Activated T-helper 9 cell treated with anti-CD3 and anti-CD28 coated beads, Interleukin-2, amount 50 U/mL, for 16 hours (primary cell): ENCODE data around the gene ZNF76.

Experiments
- DNase-seq: peaks from one replicate; pipeline ENCODE4 v3.0.0-alpha.2; 2020; ENCODE audit warnings: low read depth

The ZNF76 gene

GRCh38 chr6:35237476-35237875, 22.1 kb upstream of the ZNF76 start:
- no peak for DNase-seq

DNA sequence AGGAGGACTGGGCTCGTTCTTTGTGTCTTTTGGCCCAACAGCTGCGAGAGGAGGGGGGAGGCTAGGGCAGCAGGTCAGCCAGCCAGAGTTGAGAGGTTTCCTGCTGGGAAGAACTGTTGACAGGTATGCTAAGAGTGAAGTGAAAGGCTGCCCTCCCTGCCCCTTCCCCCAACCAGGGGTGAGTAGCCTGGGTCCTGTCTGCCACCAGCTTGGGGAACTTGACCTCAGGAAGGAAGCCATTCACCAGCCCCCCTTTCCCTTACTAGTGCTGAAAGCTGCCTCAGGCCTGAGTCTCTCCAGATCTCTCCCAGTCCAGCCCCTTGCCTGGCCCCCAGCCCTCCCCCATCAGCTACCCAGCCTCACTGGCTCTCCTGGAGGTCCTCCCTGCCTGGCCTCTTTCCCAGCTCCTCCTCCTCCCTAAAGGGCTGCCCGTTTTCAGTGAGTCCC, 20.7 kb upstream of the ZNF76 start:
- no peak for DNase-seq

DNA sequence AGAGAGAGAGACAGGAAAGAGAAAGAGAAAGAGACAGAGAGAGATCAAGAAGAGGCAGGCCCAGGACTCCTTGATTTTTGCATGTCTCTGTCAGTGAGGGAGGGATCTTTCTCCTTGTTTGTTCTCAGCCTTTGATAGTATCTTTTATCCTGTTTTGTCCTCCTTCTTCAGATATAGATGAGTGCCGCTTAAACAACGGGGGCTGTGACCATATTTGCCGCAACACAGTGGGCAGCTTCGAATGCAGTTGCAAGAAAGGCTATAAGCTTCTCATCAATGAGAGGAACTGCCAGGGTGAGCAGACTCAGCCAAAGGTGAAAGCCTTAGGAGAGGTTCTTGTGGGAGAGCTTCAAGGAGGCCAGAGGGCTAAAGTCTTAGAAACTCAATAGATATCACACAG, 20.0 kb upstream of the ZNF76 start:
- no peak for DNase-seq

DNA sequence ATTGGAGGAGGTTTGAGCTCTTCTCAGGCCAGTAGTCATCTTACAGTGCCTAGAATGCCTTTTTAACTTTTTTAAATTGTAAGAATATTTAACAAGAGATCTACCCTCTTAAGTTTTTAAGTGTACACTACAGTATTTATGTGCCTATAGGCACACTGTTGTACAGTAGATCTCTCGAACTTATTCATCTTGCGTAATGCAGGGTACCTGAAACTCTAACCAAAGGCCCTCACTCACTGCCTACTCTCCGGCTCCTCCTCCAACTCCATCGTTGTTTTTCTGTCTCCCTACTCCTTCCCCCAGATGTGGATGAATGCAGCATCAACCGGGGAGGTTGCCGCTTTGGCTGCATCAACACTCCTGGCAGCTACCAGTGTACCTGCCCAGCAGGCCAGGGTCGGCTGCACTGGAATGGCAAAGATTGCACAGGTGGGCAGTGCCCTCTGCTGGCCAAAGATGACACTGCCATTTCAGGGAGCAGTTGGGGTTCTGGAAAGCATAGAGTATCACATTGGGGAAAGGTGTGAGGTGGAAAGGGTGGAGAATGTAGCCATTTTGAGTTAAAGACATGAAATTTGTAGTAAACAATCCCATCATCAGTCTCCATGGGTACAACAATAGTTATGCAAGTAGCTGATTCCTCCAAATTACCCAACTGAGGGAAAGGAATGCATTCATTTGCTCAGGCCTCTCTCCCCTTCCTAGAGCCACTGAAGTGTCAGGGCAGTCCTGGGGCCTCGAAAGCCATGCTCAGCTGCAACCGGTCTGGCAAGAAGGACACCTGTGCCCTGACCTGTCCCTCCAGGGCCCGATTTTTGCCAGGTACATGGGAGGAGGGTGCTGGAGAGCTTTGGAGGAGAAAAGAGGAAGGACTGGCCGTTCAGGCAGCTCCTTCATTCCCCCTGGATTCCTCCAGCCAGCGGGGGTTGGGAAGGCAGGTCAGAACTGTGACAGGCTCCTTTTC, 18.4 kb upstream of the ZNF76 start:
- peak; percentile 50 for DNase-seq

DNA sequence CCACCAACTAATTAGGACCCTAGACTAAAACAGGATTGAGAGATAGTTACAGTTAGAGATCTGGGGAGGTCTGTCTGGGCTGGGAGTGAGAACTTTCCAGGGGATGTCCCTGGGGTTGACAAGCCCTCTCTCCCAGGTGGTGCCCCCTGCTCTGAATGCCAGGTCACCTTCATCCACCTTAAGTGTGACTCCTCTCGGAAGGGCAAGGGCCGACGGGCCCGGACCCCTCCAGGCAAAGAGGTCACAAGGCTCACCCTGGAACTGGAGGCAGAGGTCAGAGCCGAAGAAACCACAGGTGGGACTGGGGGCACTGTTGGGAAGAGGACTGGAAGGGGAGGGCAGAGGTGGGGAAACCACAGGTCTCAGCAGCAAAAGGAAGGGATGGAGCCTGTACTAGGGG, 17.0 kb upstream of the ZNF76 start:
- no peak for DNase-seq

DNA sequence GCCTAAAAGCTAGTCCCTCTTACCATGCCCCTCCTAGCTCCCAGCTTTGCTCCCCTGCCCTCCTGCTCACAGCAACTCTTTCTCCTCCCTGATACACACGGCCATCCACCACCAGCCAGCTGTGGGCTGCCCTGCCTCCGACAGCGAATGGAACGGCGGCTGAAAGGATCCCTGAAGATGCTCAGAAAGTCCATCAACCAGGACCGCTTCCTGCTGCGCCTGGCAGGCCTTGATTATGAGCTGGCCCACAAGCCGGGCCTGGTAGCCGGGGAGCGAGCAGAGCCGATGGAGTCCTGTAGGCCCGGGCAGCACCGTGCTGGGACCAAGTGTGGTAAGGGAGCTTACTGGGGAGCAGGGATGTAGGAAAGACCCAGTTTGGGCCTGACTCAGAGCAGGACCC, 16.6 kb upstream of the ZNF76 start:
- no peak for DNase-seq

GRCh38 chr6:35243386-35243958, 16.1 kb upstream of the ZNF76 start:
- no peak for DNase-seq

DNA sequence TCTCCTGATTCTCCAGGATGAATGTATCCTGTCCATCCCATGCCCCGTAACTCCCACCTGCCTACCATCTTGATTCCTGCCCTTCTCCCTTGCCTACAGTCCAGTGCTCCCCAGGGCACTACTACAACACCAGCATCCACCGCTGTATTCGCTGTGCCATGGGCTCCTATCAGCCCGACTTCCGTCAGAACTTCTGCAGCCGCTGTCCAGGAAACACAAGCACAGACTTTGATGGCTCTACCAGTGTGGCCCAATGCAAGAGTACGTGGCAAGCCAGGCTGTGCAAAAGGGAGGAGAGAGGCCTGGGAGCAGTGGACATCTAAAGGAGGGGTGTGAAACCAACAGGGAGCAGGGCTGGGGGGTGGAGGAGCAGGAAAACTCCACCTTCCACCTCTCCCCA, 15.0 kb upstream of the ZNF76 start:
- no peak for DNase-seq

DNA sequence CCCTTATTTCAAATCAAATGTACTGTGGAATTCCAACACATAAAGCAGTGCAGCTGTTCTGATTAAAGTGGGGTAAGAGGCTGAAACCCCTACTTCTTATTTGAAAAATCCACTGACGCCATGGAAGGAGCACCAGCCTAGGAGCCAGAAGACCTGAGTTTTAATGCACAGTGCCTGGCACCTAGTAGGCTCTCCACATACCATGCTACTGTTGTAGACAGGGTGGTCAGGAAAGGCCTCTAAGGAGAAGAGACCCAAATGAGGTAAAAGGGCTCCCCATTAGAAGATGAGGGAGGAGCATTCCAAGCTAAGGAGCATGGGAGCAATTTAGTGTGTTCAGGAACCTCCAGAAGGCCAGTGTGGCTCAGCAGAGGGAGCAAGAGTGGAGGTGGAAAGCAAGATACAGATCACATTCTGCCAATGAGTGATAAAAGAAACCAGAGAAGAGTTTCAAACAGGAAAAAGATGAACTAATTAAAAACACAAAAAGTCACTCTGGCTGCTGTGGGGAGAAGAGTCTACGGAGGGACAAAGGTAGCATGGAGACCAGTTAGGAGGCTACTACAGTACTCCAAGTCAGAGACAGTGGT, 11.8 kb upstream of the ZNF76 start:
- no peak for DNase-seq

GRCh38 chr6:35248300-35248699, 11.2 kb upstream of the ZNF76 start:
- DNase-seq, result no peak

DNA sequence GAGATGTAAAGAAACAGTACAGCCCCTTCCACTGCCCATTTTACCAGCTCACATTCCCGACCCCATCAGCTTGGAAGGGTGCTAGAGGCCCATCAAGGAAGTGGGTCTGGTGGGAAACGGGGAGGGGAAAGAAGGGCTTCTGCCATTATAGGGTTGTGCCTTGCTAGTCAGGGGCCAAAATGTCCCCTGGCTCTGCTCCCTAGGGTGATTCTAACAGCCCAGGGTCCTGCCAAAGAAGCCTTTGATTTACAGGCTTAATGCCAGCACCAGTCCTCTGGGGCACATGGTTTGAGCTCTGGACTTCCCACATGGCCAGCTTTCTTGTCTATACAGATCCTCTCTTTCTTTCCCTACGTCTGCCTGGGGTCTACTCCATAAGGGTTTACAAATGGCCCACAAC, 10.6 kb upstream of the ZNF76 start:
- DNase-seq, result no peak

DNA sequence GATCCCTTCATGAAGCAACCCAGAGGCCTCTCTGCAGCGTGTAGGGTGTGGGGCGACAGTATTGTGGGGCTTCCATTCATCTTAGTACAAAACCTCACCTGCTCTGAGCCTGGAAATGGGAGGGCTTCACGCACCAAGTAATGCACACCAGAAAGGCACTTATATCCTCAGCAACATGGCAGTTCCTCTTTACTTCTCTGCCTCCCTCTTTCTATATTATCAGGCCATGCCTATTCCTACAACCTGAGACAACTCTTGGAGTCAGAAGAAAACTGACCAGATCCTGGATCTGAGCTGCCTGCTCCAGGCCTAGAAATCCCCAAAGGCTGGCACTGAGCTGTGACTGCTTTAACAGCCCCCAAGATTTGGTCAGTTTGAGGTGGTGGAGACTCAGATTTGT, 7.6 kb upstream of the ZNF76 start:
- DNase-seq, result no peak

- no peak for DNase-seq
These were observed 6.3 kb upstream of the ZNF76 start for GRCh38 chr6:35253249-35253648.

DNA sequence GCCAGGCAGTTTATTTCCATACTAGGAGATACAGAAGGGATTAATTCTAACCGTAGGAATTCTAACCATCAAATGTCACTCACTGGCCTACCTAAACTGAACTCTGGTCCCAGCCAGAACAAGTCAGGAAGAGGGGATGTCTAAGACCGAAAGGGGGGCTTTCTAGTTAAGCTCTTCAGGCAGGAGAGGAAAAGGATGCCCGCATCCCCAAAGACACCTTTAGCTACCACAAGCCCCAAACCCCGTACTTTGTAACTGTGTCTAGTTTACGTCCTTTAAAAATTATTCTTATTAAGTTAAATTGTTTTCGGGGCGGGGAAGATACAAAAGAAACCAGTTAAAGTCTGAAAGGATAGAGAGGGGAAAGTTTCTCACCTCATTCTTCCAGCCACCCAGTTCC, 1.2 kb upstream of the ZNF76 start:
- DNase-seq, result no peak

- no peak for DNase-seq
These were observed 709 bp upstream of the ZNF76 start for GRCh38 chr6:35258858-35259193.

- peak; percentile 70 for DNase-seq
These were observed 534 bp downstream of the ZNF76 start for GRCh38 chr6:35259948-35260590.

DNA sequence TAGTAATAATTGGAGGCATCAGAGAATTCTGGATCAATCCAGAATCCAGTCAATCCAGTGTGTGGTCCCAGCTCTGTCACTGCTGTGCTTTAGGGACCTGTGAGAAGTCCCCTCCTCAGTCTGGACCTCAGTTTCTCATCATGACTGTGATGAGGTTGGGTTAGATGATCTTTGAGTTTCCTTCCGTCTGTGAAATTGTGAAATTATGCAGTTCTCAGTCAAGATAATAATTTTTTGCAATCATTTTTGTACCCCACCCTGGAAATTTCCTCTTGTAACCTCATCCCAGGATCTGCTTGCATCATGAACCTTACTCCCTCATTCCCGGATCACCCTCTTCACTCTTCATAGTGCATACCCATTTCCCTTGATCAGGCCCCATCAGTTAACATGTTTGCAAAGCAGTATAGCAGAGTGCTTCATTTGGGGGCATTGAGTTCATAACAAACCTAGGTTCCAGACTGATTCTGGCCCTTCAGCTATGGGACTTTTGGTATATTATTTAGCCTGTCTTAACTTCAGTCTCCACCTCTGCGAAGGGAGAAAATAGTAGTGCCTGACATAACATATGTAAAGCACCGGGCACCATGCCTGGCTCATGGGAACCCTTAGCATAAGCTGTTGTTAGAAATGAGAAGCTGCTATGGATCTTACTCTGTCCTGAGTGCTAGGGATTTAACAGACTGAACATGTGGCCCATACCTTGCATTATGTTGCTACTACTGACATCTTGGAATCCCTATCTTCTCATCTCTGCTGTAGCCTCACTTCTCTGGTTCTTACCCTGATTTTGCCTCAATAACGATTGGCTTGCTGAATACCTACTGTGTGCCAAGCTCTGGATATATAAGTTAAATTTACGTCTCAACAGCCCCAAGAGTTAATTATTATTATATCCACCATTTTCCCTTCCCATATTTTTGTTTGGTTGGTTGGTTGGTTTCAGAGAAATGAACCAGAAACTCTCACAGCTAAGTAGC, 1.3 kb downstream of the ZNF76 start:
- DNase-seq, result no peak

DNA sequence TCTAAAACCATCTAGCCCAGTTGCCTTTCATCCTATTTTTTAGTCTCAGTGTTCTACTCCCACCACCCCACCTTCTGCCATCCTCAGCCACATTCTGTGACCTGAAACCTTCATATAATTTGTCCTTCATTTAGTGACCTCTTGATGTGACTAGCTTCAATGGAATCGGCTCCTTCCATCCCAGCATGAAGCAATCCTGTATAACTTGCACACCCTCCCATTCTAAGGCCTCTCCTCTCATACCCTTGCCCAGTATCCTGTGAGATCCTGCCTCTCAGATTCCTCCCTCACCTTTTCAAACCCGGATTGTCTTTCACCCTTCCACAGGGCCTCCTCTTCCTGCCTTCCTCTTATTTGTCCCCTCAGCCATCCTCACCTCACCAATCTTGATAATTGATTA, 3.1 kb downstream of the ZNF76 start:
- no peak for DNase-seq

DNA sequence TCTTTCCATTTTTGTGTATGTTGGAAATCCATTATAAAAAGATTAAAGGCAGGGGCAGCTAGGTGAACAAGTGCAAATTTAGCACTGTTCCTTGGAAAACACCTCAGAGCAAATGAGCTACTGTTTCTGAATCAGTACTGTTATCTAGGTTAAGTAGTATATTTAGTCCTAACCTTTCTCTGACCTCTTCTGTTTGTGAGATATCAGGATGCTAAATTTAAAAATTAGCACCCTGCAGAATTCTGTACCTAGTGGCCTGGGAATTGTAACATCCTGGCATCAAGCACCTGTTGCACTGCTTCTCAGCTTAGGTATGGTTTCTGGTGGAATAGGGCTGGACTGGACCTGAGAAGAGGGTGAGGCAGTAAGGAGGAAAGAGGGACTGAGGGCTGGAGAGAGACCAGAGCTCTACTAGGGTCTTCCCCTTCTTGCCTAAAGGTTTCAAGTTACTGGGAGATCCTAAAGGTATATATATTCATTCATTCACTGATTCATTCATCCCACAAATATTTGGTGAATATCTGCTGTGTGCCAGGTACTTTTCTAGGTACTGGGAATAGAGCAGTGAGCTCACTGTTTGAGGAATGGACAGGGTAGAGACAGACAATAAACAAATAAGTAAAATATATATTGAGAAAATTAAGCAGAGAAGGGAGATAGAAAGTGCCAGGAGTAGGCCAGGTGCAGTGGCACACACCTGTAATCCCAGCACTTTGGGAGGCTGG, 5.2 kb downstream of the ZNF76 start:
- no peak for DNase-seq

DNA sequence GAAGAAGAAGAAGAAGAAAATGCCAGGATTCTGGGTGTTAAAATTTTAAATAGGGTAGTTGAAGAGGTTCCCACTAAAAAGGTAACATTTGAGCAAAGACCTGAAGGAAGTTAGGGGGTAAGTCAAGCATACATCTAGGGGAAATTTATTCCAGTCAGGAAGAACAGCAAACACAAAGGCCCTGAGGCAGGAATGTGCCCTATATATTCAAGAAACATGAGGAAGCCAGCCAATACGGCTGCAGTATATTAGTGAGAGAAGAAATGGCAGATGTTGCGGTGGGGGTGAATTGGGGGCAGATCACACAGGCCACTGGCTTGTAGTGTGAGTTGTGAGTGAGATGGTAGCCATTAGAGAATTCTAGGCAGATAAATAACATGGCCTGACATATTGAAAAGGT, 6.0 kb downstream of the ZNF76 start:
- no peak for DNase-seq

DNA sequence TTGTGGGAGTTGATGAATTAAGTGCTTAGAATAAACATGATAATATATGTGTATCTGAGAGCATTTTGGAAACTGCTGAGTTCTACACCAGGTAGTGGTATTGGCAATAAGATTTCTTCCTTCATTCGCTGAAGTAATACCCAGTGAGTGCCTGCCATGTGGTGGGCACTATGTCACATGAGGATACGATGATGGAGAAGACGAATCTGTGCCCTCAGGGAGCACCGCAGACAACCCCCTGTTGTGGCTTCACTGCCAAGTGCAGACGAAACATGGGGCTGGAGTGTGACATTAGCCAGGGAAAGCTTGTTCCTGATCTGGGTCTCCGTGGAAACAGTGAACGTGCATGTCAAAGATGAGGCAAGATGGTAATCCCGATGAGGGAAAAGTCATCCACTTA, 7.9 kb downstream of the ZNF76 start:
- DNase-seq, result no peak
